ENCODE measurements around the gene CCNK. TPM values are rescaled to one million over a fixed set of nuclear protein-coding genes. Genes with fewer than 3 reads are reported as not detected.

The CCNK gene
- total and polyA plus RNA-seq, 10 donors, result 11.8 to 58.3 (median 39.8) TPM

DNA sequence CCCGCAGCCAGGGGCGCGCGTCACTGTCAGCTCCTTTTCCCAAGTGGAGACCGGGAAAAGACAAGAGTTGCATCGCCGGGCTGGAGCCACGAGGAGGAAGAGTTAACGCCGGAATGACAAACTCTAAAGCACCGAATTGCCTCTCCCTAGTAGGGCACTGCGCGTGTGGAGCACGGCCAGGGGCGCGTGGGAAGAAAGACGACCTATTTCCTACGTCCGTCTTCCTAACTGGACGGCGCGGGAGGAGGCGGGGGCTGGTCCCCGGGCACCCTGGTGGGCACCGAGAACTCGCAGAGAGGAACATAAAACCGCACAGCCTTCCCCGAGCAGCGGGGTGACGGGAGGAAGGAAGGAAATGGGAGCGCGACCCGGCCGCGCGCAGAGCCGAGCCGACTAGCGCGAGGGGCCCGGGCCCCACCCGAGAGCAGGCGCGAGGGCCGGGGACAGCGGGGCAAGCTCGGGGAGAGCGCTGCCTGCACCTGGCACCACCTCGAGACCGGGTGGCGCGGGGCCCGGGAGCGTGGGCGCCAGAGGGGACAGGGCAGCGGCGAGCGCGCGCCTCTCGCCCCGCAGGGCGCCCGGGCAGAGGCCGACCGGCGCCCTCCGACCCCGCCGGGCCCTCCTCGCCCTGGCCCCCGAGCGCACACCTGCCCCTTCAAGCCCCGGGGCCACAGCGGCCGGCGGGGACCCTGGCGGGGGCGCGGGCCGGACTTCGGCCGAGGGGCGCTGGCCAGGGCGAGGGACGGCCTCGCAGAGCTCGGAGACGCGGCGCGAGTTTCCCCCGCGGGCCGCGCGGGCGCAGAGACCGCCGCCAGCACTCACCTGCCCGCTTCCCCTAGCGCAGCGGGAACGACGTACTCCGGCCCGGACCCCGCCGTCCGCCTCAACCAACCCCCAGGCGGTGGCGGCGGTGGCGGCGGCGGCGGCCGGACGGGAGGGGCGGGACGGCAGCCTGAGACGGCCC lies 1.0 kb upstream of the CCNK start, which contains the start of gene SETD3:
Gene SETD3 (minus strand): TSS at position 954 of the 964 bp plus-strand sequence. CDS start 15,054 bp downstream, outside the sequence.
- Histone ChIP-seq H3K9me3 (no peaks in the 10 kb centered on the region), H3K36me3 (no peaks in the 10 kb centered on the region), H3K4me3 (peak within 1 kb of the TSS; percentile 84 to 97 (median 90)), H3K27ac (peak within 1 kb of the TSS; percentile 85 to 97 (median 94)), H3K27me3 (replicated peaks in 1 of 7) (no peaks in the 10 kb centered on the region), H3K4me1 (peaks cover 31 to 85% (median 69%) of the 10 kb centered on the region in 6 donors)
- intact Hi-C loops (cut with DNase I; ENCODE audit: low total_unique reads), result no loop called here
- TF ChIP-seq, protein P1, sequence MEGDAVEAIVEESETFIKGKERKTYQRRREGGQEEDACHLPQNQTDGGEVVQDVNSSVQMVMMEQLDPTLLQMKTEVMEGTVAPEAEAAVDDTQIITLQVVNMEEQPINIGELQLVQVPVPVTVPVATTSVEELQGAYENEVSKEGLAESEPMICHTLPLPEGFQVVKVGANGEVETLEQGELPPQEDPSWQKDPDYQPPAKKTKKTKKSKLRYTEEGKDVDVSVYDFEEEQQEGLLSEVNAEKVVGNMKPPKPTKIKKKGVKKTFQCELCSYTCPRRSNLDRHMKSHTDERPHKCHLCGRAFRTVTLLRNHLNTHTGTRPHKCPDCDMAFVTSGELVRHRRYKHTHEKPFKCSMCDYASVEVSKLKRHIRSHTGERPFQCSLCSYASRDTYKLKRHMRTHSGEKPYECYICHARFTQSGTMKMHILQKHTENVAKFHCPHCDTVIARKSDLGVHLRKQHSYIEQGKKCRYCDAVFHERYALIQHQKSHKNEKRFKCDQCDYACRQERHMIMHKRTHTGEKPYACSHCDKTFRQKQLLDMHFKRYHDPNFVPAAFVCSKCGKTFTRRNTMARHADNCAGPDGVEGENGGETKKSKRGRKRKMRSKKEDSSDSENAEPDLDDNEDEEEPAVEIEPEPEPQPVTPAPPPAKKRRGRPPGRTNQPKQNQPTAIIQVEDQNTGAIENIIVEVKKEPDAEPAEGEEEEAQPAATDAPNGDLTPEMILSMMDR (IDR thresholded peaks at IDR 0.05 in 8 of 11, conservative IDR thresholded peaks at IDR 0.05 in 3 of 11), result peak in 5 of 11 experiments; percentile 5 to 27 (median 14)
- TF ChIP-seq POLR2A (IDR thresholded peaks at IDR 0.05), result no peak
- peak; percentile 62 to 79 (median 63) for TF ChIP-seq POLR2AphosphoS5 (IDR thresholded peaks at IDR 0.05)
- WGBS, 5 donors, result 0 to 1% (median 1%) methylated on average over 61 to 122 of the region's 122 CpGs
- DNase-seq, result peak; percentile 93

DNA sequence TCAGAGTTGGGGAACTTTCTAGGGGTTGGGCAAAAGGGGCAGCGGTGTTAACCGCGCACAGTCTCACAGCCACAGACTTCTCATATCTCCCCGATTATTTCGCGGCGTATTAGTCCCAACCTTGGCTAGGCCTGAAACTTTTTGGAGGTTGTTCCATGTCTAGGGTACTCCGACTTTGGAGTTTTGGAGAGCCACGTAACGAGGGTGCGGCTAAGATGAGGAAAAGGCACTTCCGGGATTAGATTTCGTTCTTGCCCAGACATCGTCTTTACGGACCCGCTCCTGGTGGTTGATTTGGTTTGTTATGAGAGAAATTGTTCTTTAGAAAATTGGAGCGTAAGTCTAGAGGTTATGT lies 513 bp downstream of the CCNK start:
- 0% methylated on average over 16 to 17 of the region's 17 CpGs for WGBS, 5 donors
- H3K27me3 ChIP-seq (replicated peaks in 1 of 7), result no peaks in the 10 kb centered on the region
- peaks cover 31 to 85% (median 69%) of the 10 kb centered on the region in 6 donors for H3K4me1 ChIP-seq
- H3K9me3 ChIP-seq, result no peaks in the 10 kb centered on the region
- H3K36me3 ChIP-seq, result no peaks in the 10 kb centered on the region
- no peak for DNase-seq
- peak overlapping the region; percentile 83 to 97 (median 90) for H3K4me3 ChIP-seq
- TF ChIP-seq POLR2A (IDR thresholded peaks at IDR 0.05) (no peak), POLR2AphosphoS5 (IDR thresholded peaks at IDR 0.05) (no peak)
- TF ChIP-seq, protein P1 (IDR thresholded peaks at IDR 0.05 in 8 of 11, conservative IDR thresholded peaks at IDR 0.05 in 3 of 11), result no peak
- peak overlapping the region; percentile 85 to 97 (median 94) for H3K27ac ChIP-seq
- intact Hi-C loops (cut with DNase I; ENCODE audit: low total_unique reads), result no loop called here

DNA sequence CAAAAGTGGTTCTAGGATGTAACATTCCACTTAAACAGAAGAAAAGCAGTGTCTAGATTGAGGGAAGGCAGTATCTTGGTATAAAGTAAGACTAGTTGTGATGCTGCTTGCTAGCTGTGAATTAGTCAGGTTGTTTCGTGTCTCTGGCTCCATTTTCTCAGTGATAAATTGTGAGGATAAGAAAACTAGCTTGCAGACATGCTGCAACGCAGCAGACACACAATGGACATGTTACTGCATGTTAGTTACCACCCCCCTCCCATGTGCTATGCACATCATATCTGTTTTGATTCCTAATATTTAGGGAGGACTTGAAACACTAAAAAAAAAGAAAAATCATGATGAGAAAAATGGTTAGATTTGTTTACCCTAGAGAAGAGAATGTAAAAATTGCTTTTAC lies 2.9 kb downstream of the CCNK start:
- no peak for TF ChIP-seq POLR2A (IDR thresholded peaks at IDR 0.05)
- TF ChIP-seq, protein P1 (IDR thresholded peaks at IDR 0.05 in 8 of 11, conservative IDR thresholded peaks at IDR 0.05 in 3 of 11), result no peak
- TF ChIP-seq POLR2AphosphoS5 (IDR thresholded peaks at IDR 0.05), result no peak
- H3K4me3 ChIP-seq, result no peak overlapping the region
- 65 to 83% (median 76%) methylated on average over 2 of the region's 2 CpGs for WGBS, 5 donors
- intact Hi-C loops (cut with DNase I; ENCODE audit: low total_unique reads), result no loop called here
- H3K4me1 ChIP-seq, result peaks cover 23 to 85% (median 66%) of the 10 kb centered on the region in 6 donors
- DNase-seq, result no peak
- no peaks in the 10 kb centered on the region for H3K27me3 ChIP-seq (replicated peaks in 1 of 7)
- no peaks in the 10 kb centered on the region for H3K9me3 ChIP-seq
- H3K27ac ChIP-seq, result no peak overlapping the region
- no peaks in the 10 kb centered on the region for H3K36me3 ChIP-seq

DNA sequence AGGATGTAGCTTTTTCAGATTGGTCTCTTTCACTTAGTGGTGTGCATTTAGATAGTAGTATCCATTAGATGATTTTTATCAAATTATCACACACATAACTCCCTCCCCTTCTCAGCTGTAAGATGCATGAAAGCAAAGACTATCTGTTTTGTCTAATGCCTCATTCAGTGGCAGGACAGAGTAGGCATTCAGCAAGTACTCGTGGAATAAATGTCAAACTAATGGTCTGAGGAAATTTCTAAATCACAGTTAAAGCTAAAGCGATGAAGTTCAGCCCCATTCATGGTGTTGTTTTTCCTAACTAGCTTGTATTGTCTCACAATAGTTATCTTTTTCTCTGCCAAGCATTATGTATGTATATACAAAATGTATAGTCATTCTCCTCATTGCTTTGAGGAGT lies 16.1 kb downstream of the CCNK start:
- TF ChIP-seq POLR2AphosphoS5 (IDR thresholded peaks at IDR 0.05) (no peak), POLR2A (IDR thresholded peaks at IDR 0.05) (no peak)
- TF ChIP-seq, protein P1 (IDR thresholded peaks at IDR 0.05 in 8 of 11, conservative IDR thresholded peaks at IDR 0.05 in 3 of 11), result no peak
- H3K36me3 ChIP-seq, result peaks cover 0 to 100% (median 94%) of the 10 kb centered on the region in 6 donors
- no peaks in the 10 kb centered on the region for H3K27me3 ChIP-seq (replicated peaks in 1 of 7)
- no peak for DNase-seq
- H3K9me3 ChIP-seq, result no peaks in the 10 kb centered on the region
- WGBS, 5 donors, result 92 to 100% (median 98%) methylated on average over 2 of the region's 2 CpGs
- no peak overlapping the region for H3K4me3 ChIP-seq
- H3K27ac ChIP-seq, result no peak overlapping the region
- intact Hi-C loops (cut with DNase I; ENCODE audit: low total_unique reads), result no loop called here
- peaks cover 0 to 7% (median 0%) of the 10 kb centered on the region in 6 donors for H3K4me1 ChIP-seq

Data from spleen (tissue), 11 donors.